Measurements from ENCODE around the gene TMEM170A. TPM values are rescaled to one million over a fixed set of nuclear protein-coding genes. Genes with fewer than 3 reads are reported as not detected.

The TMEM170A gene
- total RNA-seq, 1 experiment from 2014 or later: 46.8 TPM

GRCh38 chr16:75446416-75446815, 18.1 kb downstream of the TMEM170A start:
- no peak overlapping the region for H3T11ph ChIP-seq (ENCODE audit: low read length)
- no peak overlapping the region for H4K91ac ChIP-seq (ENCODE audit: insufficient read length, low read depth, low read length)
- H2BK5ac ChIP-seq (ENCODE audit: insufficient read length, low read length): no peak overlapping the region
- H3K4me1 ChIP-seq (ENCODE audit: insufficient read depth, low read length): no peaks in the 10 kb centered on the region
- no peak overlapping the region for H2BK120ac ChIP-seq (ENCODE audit: low read depth, low read length, poor library complexity, severe bottlenecking)
- Mint-ChIP-seq H3K9me3 (no peaks in the 10 kb centered on the region), H3K4me1 (peaks cover 0 to 3% of the 10 kb centered on the region in 2 experiments; a peak in 1 of 4 replicates), H3K4me3 (no peak overlapping the region), H3K27me3 (ENCODE audit: low read depth) (no peaks in the 10 kb centered on the region), H3K36me3 (ENCODE audit: insufficient read depth in 1 of 3, low read depth in 3 of 3) (peaks cover 7 to 38% (median 25%) of the 10 kb centered on the region in 3 experiments; a peak in 6 of 7 replicates), H3K27ac (no peak overlapping the region)
- H2BK12ac ChIP-seq (ENCODE audit: insufficient read length, low read depth, low read length): no peak overlapping the region
- H2AFZ ChIP-seq (ENCODE audit: low read length): no peak overlapping the region
- no peak overlapping the region for H3K4me2 ChIP-seq (ENCODE audit: insufficient read depth, insufficient read length, low read length)
- no peaks in the 10 kb centered on the region for H3K79me2 ChIP-seq (ENCODE audit: insufficient read depth, low read length)
- H3K9me3 ChIP-seq (ENCODE audit: control insufficient read depth, low read depth, low read length): no peaks in the 10 kb centered on the region
- no peak overlapping the region for H3K9ac ChIP-seq (ENCODE audit: extremely low read depth, insufficient read length, low read length)
- no peak overlapping the region for H3K14ac ChIP-seq (ENCODE audit: insufficient read depth, low read length)
- no peak overlapping the region for H3K56ac ChIP-seq (ENCODE audit: insufficient read length, low read depth, low read length)
- no peak overlapping the region for H2BK15ac ChIP-seq (ENCODE audit: low read depth, low read length)
- H4K8ac ChIP-seq (replicated peaks; ENCODE audit: insufficient read length, low read depth, low read length): no peak overlapping the region
- peaks cover 4% of the 10 kb centered on the region for H3K79me1 ChIP-seq (ENCODE audit: insufficient read depth, low read depth, low read length, poor library complexity, severe bottlenecking)
- DNase-seq: no peak
- no peaks in the 10 kb centered on the region for H4K20me1 ChIP-seq (ENCODE audit: control insufficient read depth, insufficient read depth, insufficient read length)
- H3K18ac ChIP-seq (ENCODE audit: insufficient read length, low read depth, low read length): no peak overlapping the region
- no peak overlapping the region for H2BK20ac ChIP-seq (ENCODE audit: low read depth, low read length, poor library complexity, severe bottlenecking)
- no peaks in the 10 kb centered on the region for H3K23me2 ChIP-seq (ENCODE audit: insufficient read length, low read depth, low read length, poor library complexity, severe bottlenecking)
- no peak for TF ChIP-seq CTCF (conservative IDR thresholded peaks at IDR 0.05)
- H3K4ac ChIP-seq (ENCODE audit: low read depth, low read length): no peak overlapping the region
- no peak overlapping the region for H3K27ac ChIP-seq (ENCODE audit: insufficient read length, low read depth, low read length)
- no peak overlapping the region for H3K23ac ChIP-seq (ENCODE audit: insufficient read length, low read depth, low read length)
- no peak overlapping the region for H2AK5ac ChIP-seq (ENCODE audit: insufficient read length, low read length)
- H4K5ac ChIP-seq (ENCODE audit: insufficient read length, low read depth, low read length): no peak overlapping the region
- no peaks in the 10 kb centered on the region for H3K27me3 ChIP-seq (ENCODE audit: insufficient read depth, low read length)

Data from H9 (cell line).